K562 (cell line): Measurements from ENCODE around the gene MTG1. TPM values are rescaled to one million over a fixed set of nuclear protein-coding genes. Genes with fewer than 3 reads are reported as not detected.

Experiments
- ATF1 ChIP-seq, 2 experiments: fragments of 450-650 bp in 1 of 2; IDR thresholded peaks; 2 replicates each; pipeline ENCODE4 v1.6.1; 2016; ENCODE audit warnings: missing compliant biosample characterization in 1 of 2, missing genetic modification characterization in 1 of 2
- ATF4 ChIP-seq: fragments of 450-650 bp; formaldehyde crosslinking; IDR thresholded peaks from 2 replicates; pipeline ENCODE4 v1.4.0; 2022; ENCODE audit warnings: mild to moderate bottlenecking, moderate library complexity
- E2F6 ChIP-seq, 2 experiments: IDR thresholded peaks; 2 replicates each; pipeline ENCODE4 v1.6.1; 2011; ENCODE audit warnings: borderline replicate concordance in 1 of 2, control low read depth in 1 of 2, low read depth in 1 of 2, low read length in 1 of 2, mild to moderate bottlenecking in 1 of 2, mixed read lengths in 1 of 2, moderate library complexity in 1 of 2; ENCODE audit not compliant: insufficient read depth in 1 of 2, insufficient read length in 1 of 2, poor library complexity in 1 of 2, severe bottlenecking in 1 of 2; ENCODE audit errors: extremely low read depth in 1 of 2
- EHMT2 ChIP-seq: fragments of 450-650 bp; IDR thresholded peaks from 2 replicates; pipeline ENCODE4 v1.6.1; 2018; ENCODE audit warnings: antibody characterized with exemption
- HNRNPK ChIP-seq: fragments of 200-400 bp; formaldehyde crosslinking; IDR thresholded peaks from one replicate; pipeline ENCODE4 v1.6.1; 2018; ENCODE audit warnings: mild to moderate bottlenecking, low read depth, low read length; ENCODE audit not compliant: poor library complexity, severe bottlenecking
- HOMEZ ChIP-seq: fragments of 250-450 bp; sonication (Bioruptor Pico); IDR thresholded peaks from 2 replicates; pipeline ENCODE4 v1.4.0; 2020; ENCODE audit warnings: mild to moderate bottlenecking, moderate library complexity
- MEF2D ChIP-seq: conservative IDR thresholded peaks from 2 replicates; pipeline ENCODE4 v1.6.1; 2016; ENCODE audit warnings: low read depth, missing genetic modification characterization, missing compliant biosample characterization
- NCOR1 ChIP-seq: fragments of 450-650 bp; IDR thresholded peaks from 2 replicates; pipeline ENCODE4 v1.6.1; 2016; ENCODE audit warnings: mild to moderate bottlenecking, moderate library complexity
- POLR2G ChIP-seq: fragments of 200-400 bp; formaldehyde crosslinking; IDR thresholded peaks from 2 replicates; pipeline ENCODE4 v1.6.1; 2017; ENCODE audit warnings: low read depth, mild to moderate bottlenecking, antibody characterized with exemption, low read length, moderate library complexity
- RBBP5 ChIP-seq: fragments of 200-600 bp; sonication (generic); IDR thresholded peaks from 2 replicates; pipeline ENCODE4 v1.6.1; 2012; ENCODE audit warnings: borderline replicate concordance, mild to moderate bottlenecking, low read length, control low read depth, inconsistent platforms; ENCODE audit not compliant: insufficient read depth, poor library complexity, severe bottlenecking
- SAFB2 ChIP-seq: fragments of 200-400 bp; formaldehyde crosslinking; IDR thresholded peaks from 2 replicates; pipeline ENCODE4 v1.6.1; 2018; ENCODE audit warnings: borderline replicate concordance, low read length, low read depth, moderate library complexity; ENCODE audit not compliant: severe bottlenecking
- SFPQ ChIP-seq: fragments of 200-400 bp; formaldehyde crosslinking; IDR thresholded peaks from 2 replicates; pipeline ENCODE4 v1.6.1; 2017; ENCODE audit warnings: mild to moderate bottlenecking, low read depth, low read length, moderate library complexity
- STAT5A ChIP-seq: IDR thresholded peaks from 2 replicates; pipeline ENCODE4 v1.6.1; 2012; ENCODE audit warnings: low read length, inconsistent platforms, borderline replicate concordance
- TRIM24 ChIP-seq, 2 experiments: fragments of 450-650 bp; IDR thresholded peaks; 2 replicates each; pipeline ENCODE4 v1.6.1; 2016
- ZMIZ1 ChIP-seq, 2 experiments: fragments of 150-350 bp in 1 of 2; IDR thresholded peaks; 2 replicates each; pipeline ENCODE4 v1.6.1; 2012 to 2016; ENCODE audit warnings: low read depth in 2 of 2, low read length in 2 of 2, mild to moderate bottlenecking in 1 of 2, moderate library complexity in 1 of 2
- ZNF354B ChIP-seq: fragments of 250-450 bp; sonication (Bioruptor Pico); IDR thresholded peaks from 2 replicates; pipeline ENCODE4 v1.4.0; 2020
- polyA plus RNA-seq, 8 experiments: library from polyadenylated mRNA; depleted of rRNA in 4 of 8; stranded (reverse) in 5 of 8; unstranded in 3 of 8; fragments of >200 nt; fragmentation: Nextera tagmentation in 2 of 8; fragmentation: Illumina TruSeq in 1 of 8; extraction: Ambion mirVana in 2 of 8; extraction: Trizol in 1 of 8; gene quantifications; 2 replicates each; pipeline versions ENCODE4 v1.2.1 to v1.2.3, GENCODE V29; 2011 to 2014; ENCODE audit warnings: inconsistent platforms in 1 of 8, missing spikeins in 1 of 8
- total RNA-seq, 7 experiments: library from RNA; depleted of rRNA in 6 of 7; stranded (reverse); fragments of >200 nt in 6 of 7; fragmentation: Illumina TruSeq in 2 of 7; extraction: Trizol in 2 of 7; gene quantifications; 2 replicates each; pipeline versions ENCODE4 v1.2.1 to v1.2.3, GENCODE V29; 2011 to 2021; ENCODE audit warnings: low replicate concordance in 1 of 7

The MTG1 gene
- total and polyA plus RNA-seq, 9 of the 15 experiments (the other 6 are each of a cell fraction or from before 2014, with no cell fraction given), result 2.8 to 28.2 (median 15.4) TPM

- TF ChIP-seq SFPQ, result no peak
- no peak for TF ChIP-seq ZNF354B (CRISPR knock-in tag)
- TF ChIP-seq E2F6 (IDR thresholded peaks at IDR 0.05; ENCODE audit: borderline replicate concordance in 1 of 2, extremely low read depth in 1 of 2, insufficient read depth in 1 of 2, insufficient read length in 1 of 2, low read depth in 1 of 2, low read length in 1 of 2, poor library complexity in 1 of 2, severe bottlenecking in 1 of 2), result no peak
- TF ChIP-seq STAT5A, result no peak; the same call in 1 of the 2 replicates
- no peak for TF ChIP-seq MEF2D (tag)
- TF ChIP-seq RBBP5, result peak; percentile 20
- peak in 1 of 2 experiments; percentile 95; a peak in 2 of 4 replicates for TF ChIP-seq TRIM24 (IDR thresholded peaks at IDR 0.05)
- TF ChIP-seq SAFB2, result no peak
- TF ChIP-seq HNRNPK, result no peak
- TF ChIP-seq ZMIZ1 (IDR thresholded peaks at IDR 0.05; ENCODE audit: low read depth in 2 of 2, low read length in 2 of 2), result no peak
- TF ChIP-seq EHMT2, result 0 out of 2 replicates have a peak, but pooled peaks have one; percentile 46
- TF ChIP-seq NCOR1, result 0 out of 2 replicates have a peak, but pooled peaks have one; percentile 14
- TF ChIP-seq ATF1 (CRISPR knock-in tag; IDR thresholded peaks at IDR 0.05), result no peak
- TF ChIP-seq ATF1 (tag; IDR thresholded peaks at IDR 0.05), result no peak
- no peak for TF ChIP-seq HOMEZ (CRISPR knock-in tag)
- 0 out of 2 replicates have a peak, but pooled peaks have one; percentile 24 for TF ChIP-seq POLR2G
- no peak for TF ChIP-seq ATF4
Observed at GRCh38 chr10:133388236-133388972, 5.6 kb upstream of the MTG1 start (continued).
